OCI-LY3 (cell line): ENCODE data around the gene ECE2.

Experiments
- EZH2phosphoT487 ChIP-seq: fragments of 200-600 bp; shearing (Covaris generic); IDR thresholded peaks from 2 replicates; pipeline ENCODE4 v1.6.1; 2018; ENCODE audit warnings: antibody characterized with exemption, mixed run types, low read depth
- TF ChIP-seq, protein P1 (sequence below): fragments of 200-600, 300-600 bp; sonication (generic); IDR thresholded peaks from 2 replicates; pipeline ENCODE4 v1.5.1; 2014; ENCODE audit warnings: antibody characterized with exemption, low read length, low read depth

DNA sequence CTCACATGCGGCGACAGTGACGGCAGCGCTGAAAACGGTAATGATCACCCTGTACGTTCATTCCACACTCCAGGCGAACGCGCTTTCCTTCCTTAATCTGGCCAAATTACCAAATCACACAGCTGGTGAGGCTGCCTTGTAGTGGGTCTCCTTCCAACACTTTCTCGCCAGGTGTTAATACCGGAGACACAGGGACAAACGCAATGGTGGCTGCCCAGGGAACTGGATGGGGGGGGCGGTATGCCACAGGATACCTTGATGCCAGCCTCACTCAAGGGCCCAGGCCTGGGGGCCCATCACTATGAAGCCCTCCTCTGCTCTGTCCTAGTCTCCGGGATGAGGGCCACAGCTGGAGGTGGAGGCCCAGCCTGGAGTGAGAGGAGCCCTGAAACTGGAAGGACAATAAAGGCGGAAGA is 13.1 kb upstream of the ECE2 start:
- TF ChIP-seq, protein P1, sequence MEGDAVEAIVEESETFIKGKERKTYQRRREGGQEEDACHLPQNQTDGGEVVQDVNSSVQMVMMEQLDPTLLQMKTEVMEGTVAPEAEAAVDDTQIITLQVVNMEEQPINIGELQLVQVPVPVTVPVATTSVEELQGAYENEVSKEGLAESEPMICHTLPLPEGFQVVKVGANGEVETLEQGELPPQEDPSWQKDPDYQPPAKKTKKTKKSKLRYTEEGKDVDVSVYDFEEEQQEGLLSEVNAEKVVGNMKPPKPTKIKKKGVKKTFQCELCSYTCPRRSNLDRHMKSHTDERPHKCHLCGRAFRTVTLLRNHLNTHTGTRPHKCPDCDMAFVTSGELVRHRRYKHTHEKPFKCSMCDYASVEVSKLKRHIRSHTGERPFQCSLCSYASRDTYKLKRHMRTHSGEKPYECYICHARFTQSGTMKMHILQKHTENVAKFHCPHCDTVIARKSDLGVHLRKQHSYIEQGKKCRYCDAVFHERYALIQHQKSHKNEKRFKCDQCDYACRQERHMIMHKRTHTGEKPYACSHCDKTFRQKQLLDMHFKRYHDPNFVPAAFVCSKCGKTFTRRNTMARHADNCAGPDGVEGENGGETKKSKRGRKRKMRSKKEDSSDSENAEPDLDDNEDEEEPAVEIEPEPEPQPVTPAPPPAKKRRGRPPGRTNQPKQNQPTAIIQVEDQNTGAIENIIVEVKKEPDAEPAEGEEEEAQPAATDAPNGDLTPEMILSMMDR = no peak
- no peak for TF ChIP-seq EZH2phosphoT487
